ENCODE data around the gene COL26A1.

COL26A1 gene

GRCh38 chr7:101373812-101374614 lies 11.3 kb downstream of the COL26A1 start:
- no peak overlapping the region for H3K27ac ChIP-seq

GRCh38 chr7:101374990-101375389 lies 12.3 kb downstream of the COL26A1 start:
- TF ChIP-seq ZFX (IDR thresholded peaks at IDR 0.05; ENCODE audit: borderline replicate concordance) (no peak), CTCF (IDR thresholded peaks at IDR 0.05) (no peak)
- no peak overlapping the region for H3K27ac ChIP-seq

More at GRCh38 chr7:101373812-101374614, 11.3 kb downstream of the COL26A1 start:
- no peak for TF ChIP-seq ZFX (IDR thresholded peaks at IDR 0.05; ENCODE audit: borderline replicate concordance)
- no peak for TF ChIP-seq CTCF (IDR thresholded peaks at IDR 0.05)

- no peak overlapping the region for H3K27ac ChIP-seq
- TF ChIP-seq CTCF (IDR thresholded peaks at IDR 0.05), result no peak
- TF ChIP-seq ZFX (IDR thresholded peaks at IDR 0.05; ENCODE audit: borderline replicate concordance), result no peak
These were observed 13.9 kb downstream of the COL26A1 start for GRCh38 chr7:101376601-101377000.

- TF ChIP-seq CTCF (IDR thresholded peaks at IDR 0.05), result no peak
- TF ChIP-seq ZFX (IDR thresholded peaks at IDR 0.05; ENCODE audit: borderline replicate concordance), result no peak
These were observed 14.6 kb downstream of the COL26A1 start for GRCh38 chr7:101377189-101377736.

GRCh38 chr7:101378751-101379174 lies 16.1 kb downstream of the COL26A1 start:
- TF ChIP-seq CTCF (IDR thresholded peaks at IDR 0.05) (no peak), ZFX (IDR thresholded peaks at IDR 0.05; ENCODE audit: borderline replicate concordance) (no peak)
- no peak overlapping the region for H3K27ac ChIP-seq

More at GRCh38 chr7:101377189-101377736, 14.6 kb downstream of the COL26A1 start:
- no peak overlapping the region for H3K27ac ChIP-seq

- TF ChIP-seq CTCF (IDR thresholded peaks at IDR 0.05), result no peak
- TF ChIP-seq ZFX (IDR thresholded peaks at IDR 0.05; ENCODE audit: borderline replicate concordance), result no peak
- H3K27ac ChIP-seq, result no peak overlapping the region
These were observed 16.6 kb downstream of the COL26A1 start for GRCh38 chr7:101379302-101379701.

GRCh38 chr7:101381549-101382111 lies 19.0 kb downstream of the COL26A1 start:
- no peak overlapping the region for H3K27ac ChIP-seq
- no peak for TF ChIP-seq ZFX (IDR thresholded peaks at IDR 0.05; ENCODE audit: borderline replicate concordance)
- no peak for TF ChIP-seq CTCF (IDR thresholded peaks at IDR 0.05)
